Hindlimb muscle (tissue), 1 donor: ENCODE data around the gene SPECC1L. TPM values are rescaled to one million over a fixed set of nuclear protein-coding genes. Genes with fewer than 3 reads are reported as not detected.

Experiments
- DNase-seq: peaks from one replicate; pipeline ENCODE4 v3.0.0-alpha.2; 2013
- polyA plus RNA-seq: library from polyadenylated mRNA; unstranded; fragments of 120-200 nt; gene quantifications from one replicate; pipeline ENCODE4 v1.2.1, GENCODE V29; 2013; ENCODE audit not compliant: insufficient read length

Gene SPECC1L
- polyA plus RNA-seq, 1 donor: 24.1 TPM

DNA sequence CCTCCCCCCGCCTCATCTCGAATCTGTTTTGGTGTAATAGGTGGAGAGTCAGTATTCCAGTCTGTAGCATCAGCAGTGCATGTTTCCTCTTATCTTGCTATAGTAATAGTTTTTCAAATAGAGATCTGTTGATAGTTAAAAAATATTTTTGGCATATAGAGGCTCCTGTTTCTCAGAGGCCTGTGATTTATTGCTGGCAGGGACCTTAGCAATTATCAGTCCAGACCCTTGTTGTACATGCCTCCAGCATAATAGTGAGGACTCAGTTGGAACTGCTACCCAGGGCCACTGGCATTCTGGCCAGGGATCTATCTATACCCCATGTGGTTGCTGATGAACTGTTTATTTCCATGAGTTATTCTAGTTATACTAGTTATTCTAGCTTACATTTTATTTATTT lies 52.6 kb downstream of the SPECC1L start:
- DNase-seq: no peak

GRCh38 chr22:24323695-24324094 lies 53.1 kb downstream of the SPECC1L start:
- DNase-seq: no peak

- DNase-seq: no peak
These were observed 53.5 kb downstream of the SPECC1L start for GRCh38 chr22:24324137-24324536.

- peak; percentile 61 for DNase-seq
These were observed 54.6 kb downstream of the SPECC1L start for GRCh38 chr22:24325105-24325757.

DNA sequence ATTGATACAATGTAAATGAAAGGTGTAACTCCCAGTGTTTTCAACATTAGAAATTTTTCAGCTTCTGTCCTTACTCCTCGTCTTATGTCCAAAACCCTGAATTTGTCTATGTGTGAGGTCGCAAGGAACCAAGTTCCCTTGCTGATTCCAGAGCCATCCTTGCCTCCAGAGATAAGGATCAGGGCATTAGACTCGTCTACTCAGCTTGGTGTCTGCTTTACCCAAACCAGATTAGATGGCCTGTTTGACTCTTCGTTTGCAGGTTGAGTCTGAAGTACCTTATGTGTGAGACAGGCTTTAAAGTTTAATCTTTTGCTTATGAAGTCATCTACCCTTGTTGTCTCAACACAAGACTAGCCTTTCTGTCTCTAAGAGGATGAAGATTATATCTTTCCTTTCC lies 55.6 kb downstream of the SPECC1L start:
- DNase-seq: no peak

GRCh38 chr22:24327832-24328231 lies 57.2 kb downstream of the SPECC1L start:
- DNase-seq: no peak

- DNase-seq: no peak
These were observed 58.8 kb downstream of the SPECC1L start for GRCh38 chr22:24329453-24329852.

- DNase-seq: no peak
These were observed 60.0 kb downstream of the SPECC1L start for GRCh38 chr22:24330636-24331035.

- DNase-seq: no peak
These were observed 61.1 kb downstream of the SPECC1L start for GRCh38 chr22:24331468-24332440.

- DNase-seq: no peak
These were observed 62.7 kb downstream of the SPECC1L start for GRCh38 chr22:24333301-24333700.

DNA sequence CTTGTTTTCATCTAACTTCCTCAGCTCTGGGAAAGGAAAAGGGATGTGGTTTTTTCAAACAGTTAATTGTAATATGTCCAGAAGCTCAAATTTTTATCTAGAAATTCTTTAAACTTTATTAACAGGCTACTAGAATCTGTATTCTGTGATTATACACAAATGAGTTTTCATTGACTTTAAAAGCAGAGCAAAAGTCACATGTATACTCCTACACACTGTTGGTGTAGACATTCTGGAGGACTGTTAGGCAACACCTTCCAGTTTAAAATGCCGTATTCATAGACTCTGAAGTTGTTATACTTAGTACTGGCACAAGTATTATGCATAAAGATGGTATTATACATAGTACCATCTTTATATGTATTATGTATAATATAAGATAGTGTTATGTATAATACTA lies 64.9 kb downstream of the SPECC1L start:
- DNase-seq: no peak

DNA sequence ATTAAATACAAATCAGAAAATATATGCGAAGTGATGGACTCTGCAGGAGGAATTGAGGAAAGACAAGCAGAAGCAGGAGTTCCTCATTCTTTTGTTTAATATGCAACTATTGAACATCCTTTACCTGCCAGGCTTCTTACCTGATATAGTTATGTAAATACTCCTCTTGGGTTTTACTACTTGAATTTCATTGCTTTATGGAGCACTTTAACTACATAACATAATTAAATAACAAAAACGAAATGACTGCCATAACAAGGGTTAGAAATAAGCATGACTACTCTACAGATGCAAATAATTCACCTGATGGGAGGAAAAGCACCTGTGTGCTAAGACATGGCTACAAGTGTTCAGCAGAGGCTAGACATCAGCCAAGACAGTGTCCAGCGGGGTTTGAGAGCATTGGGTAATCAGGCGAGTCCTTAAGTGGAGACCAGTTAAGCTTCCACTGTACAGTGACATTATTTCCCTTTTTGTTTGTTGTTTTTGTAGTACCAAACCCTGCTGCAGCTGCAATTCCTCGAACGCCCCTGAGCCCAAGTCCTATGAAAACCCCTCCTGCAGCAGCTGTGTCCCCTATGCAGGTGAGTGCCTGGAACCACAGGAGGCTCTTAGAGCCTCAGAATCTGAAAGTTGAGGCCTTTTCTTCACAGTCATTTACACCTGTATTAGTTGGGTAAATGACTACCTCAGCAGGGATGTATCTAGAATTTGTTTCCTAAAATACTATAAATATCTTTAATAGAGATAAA lies 67.4 kb downstream of the SPECC1L start:
- no peak for DNase-seq

DNA sequence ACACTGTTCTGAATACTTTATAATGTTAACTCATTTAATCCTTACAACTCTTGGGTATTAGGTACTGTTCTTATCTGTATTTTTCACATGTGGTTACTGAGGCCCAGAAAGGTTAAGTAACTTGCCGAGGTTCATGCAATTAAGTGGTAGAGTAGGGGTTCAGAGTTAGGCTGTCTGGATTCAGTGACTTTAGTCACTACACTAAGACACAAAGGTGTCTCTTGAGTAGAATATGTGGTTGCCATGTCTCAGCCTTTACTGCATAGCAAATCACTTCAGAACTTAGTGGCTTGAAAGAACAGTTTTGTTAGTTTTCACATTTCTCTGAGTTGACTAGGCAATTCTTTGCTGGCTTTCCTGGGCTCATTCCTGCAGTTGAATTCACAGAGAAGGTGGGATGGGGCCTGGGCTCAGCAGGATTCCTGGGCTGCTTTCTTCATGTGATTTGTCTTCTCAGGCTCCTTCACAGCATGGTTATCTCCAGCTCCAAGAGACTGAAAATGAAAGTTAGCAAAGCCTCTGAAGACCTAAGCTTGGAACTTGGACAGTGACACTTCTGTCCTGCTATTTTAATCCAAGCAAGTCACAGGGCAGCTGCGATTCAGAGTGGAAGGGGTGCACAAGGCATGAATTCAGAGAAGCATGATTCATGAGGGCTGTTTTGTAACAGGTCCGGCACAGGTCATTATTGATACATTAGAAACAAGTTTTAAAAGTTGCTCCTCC lies 68.3 kb downstream of the SPECC1L start:
- no peak for DNase-seq

DNA sequence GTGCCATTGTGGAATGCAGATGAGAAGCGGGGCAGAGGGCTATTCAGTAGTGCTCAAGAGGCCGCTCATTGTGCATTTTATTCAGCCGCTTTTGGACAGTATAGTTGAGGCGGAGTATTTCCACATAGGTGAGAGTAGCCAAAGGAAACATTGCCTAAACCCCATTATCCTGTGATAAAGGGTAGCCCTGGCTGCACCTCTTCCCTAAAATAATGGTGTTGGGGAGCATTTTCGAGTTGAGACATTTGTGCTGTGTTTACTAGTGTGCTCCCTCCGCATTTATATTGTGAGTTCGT lies 68.8 kb downstream of the SPECC1L start:
- no peak for DNase-seq

- DNase-seq: no peak
These were observed 71.0 kb downstream of the SPECC1L start for GRCh38 chr22:24341627-24342026.

DNA sequence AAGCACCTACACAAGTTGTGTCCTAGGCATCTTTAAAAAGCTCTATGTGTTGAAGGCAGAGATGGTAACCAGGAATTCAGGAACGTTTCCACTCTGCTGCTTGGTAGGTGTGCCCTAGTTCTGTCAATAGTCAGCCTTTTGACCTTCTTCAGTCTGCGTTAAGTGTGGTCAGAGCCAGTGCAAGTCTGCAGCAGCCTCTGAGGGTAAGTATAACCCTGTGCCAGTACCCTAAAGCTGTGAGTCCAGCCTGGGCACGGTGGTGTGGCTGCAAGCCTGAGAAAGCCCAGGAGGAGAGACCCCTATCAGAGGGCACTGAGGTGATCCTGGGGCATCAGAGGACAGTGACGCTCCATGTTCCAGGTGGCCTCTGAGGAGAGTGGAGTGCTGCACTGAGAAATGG lies 80.0 kb downstream of the SPECC1L start:
- no peak for DNase-seq

DNA sequence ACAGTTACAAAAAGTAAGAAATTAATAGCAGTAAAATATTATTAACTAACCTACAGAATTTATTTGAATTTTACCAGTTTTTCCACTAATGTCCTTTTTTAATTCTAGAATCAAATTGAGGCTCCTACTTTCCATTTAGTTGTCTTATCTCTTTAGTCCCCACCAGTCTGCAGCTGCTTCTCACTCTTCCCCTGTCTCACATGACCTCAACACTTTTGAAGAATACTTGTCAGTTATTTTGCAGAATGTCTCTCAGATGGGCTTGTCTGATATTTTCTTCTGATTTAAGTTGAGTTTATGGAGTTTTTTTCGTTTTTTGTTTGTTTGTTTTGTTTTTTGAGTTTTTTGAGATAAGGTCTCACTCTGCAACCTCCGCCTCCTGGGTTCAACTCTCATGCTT lies 82.5 kb downstream of the SPECC1L start:
- no peak for DNase-seq

DNA sequence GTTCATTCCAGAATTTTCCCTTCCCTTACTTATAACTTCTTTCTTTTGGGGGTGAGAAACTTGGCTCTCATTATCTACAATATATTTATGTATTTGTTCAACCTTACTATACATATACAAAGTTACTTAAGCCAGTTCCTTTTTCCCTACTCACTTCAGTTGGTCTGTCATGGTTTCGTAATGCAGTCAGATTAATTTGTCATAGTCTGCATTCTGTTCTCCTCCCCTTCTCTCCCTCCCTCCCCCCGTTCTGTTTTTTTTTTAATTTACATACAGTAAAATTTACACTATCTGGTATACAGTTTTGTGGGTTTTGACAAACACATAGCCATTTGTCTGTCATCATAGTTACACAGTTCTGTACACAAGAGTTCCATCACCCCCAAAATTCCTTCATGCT lies 84.9 kb downstream of the SPECC1L start:
- DNase-seq: no peak

DNA sequence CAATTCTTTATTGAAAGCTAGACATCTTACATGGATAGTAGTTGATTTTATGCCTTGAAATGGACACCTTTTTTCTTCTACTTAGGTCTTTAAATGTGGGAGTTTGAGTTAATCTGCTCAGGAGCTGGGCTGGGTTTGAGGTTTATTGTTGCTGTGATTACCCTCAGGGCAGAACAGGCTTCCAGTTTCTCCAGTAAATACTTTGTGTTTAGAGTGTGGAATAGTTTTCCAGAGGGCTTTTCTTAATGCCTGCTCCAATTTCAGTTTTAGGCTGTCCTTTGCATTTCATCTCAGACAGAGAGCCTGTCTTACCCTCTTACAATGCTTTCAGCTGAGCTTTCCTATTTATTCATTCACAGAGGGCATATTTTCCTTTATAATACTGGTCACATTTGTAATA lies 86.9 kb downstream of the SPECC1L start:
- no peak for DNase-seq

GRCh38 chr22:24358105-24358836 lies 87.6 kb downstream of the SPECC1L start:
- DNase-seq: no peak

GRCh38 chr22:24359452-24360120 lies 89.0 kb downstream of the SPECC1L start:
- no peak for DNase-seq
